ENCODE data around the gene LAMB4.

Gene LAMB4

GRCh38 chr7:107982918-107983389 lies 147.2 kb downstream of the LAMB4 start:
- no peak for DNase-seq

- no peak for DNase-seq
These were observed 147.9 kb downstream of the LAMB4 start for GRCh38 chr7:107982042-107982840.

GRCh38 chr7:107981466-107981865 lies 148.7 kb downstream of the LAMB4 start:
- no peak for DNase-seq

GRCh38 chr7:107980671-107981190 lies 149.4 kb downstream of the LAMB4 start:
- DNase-seq: no peak

- no peak for DNase-seq
These were observed 150.0 kb downstream of the LAMB4 start for GRCh38 chr7:107980171-107980570.

- no peak for DNase-seq
These were observed 151.2 kb downstream of the LAMB4 start for GRCh38 chr7:107978815-107979408.

- DNase-seq: no peak
These were observed 153.1 kb downstream of the LAMB4 start for GRCh38 chr7:107977048-107977447.

- no peak for DNase-seq
These were observed 153.5 kb downstream of the LAMB4 start for GRCh38 chr7:107976620-107977019.

GRCh38 chr7:107975394-107976013 lies 154.7 kb downstream of the LAMB4 start:
- no peak for DNase-seq

- DNase-seq: no peak
These were observed 156.3 kb downstream of the LAMB4 start for GRCh38 chr7:107973861-107974260.

All from CD4-positive, alpha-beta T cell treated with Interleukin-17A for 4 hours (primary cell).